ENCODE data around the gene YIF1A.

DNA sequence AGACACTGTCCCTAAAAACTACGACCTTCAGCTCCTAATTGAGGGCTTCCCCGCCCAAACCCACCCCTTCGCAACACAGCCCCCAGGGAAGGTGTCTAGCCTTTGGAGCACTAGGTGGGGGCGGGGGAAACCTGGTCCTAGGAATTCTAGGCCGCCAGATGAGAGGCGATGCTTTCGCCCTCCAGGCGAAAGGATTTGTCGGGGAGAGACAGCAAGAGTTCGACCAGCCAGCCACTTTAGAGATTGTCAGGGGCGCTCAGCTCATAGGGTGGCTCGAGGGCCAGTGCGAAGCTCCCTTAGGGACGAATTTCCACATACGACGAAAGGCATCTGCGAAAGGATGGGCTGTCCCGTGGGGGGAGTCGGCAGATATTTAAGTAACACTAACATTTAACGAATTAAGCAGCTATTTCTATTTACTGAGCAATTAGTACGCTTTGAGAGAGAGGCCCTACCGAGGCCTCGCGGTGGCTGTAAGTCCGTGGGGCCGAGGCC is 22.6 kb upstream of the YIF1A start:
- no peak for TF ChIP-seq POLR2A (IDR thresholded peaks at IDR 0.05)
- TF ChIP-seq, protein P1, sequence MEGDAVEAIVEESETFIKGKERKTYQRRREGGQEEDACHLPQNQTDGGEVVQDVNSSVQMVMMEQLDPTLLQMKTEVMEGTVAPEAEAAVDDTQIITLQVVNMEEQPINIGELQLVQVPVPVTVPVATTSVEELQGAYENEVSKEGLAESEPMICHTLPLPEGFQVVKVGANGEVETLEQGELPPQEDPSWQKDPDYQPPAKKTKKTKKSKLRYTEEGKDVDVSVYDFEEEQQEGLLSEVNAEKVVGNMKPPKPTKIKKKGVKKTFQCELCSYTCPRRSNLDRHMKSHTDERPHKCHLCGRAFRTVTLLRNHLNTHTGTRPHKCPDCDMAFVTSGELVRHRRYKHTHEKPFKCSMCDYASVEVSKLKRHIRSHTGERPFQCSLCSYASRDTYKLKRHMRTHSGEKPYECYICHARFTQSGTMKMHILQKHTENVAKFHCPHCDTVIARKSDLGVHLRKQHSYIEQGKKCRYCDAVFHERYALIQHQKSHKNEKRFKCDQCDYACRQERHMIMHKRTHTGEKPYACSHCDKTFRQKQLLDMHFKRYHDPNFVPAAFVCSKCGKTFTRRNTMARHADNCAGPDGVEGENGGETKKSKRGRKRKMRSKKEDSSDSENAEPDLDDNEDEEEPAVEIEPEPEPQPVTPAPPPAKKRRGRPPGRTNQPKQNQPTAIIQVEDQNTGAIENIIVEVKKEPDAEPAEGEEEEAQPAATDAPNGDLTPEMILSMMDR (IDR thresholded peaks at IDR 0.05 in 8 of 11, conservative IDR thresholded peaks at IDR 0.05 in 3 of 11): peak in 6 of 11 experiments; percentile 88 to 95 (median 93)
